Measurements from ENCODE around the gene ERC2. TPM values are rescaled to one million over a fixed set of nuclear protein-coding genes. Genes with fewer than 3 reads are reported as not detected.
A peak's percentile ranks its signal among the peaks of the same experiment; 100 is the strongest.
"Not testable (repeated sequence)": the region's sequence is repeated elsewhere in the genome, so short reads cannot be mapped to it uniquely, and the experiment has no call there.

The ERC2 gene
- 0.16 TPM in 2 replicates for polyA plus RNA-seq (2011; rRNA removed)
- 0.03 and 0.14 TPM in 2 replicates for polyA plus RNA-seq (2012; cell fraction: cytosol; rRNA removed)
- not detected in 2 replicates for polyA plus RNA-seq (2012; cell fraction: nucleus; rRNA removed)
- polyA plus RNA-seq (2017; fragmentation: RNase III; extraction: RNeasy Plus Mini Kit Qiagen cat#74134 plus additional on column Dnase treatment): not detected in 3 replicates
- 0.66 and 1.2 TPM in 2 replicates for polyA minus RNA-seq (2011; rRNA and poly(A)+ RNA removed)

GRCh38 chr3:56468184-56469106 lies at the start of gene ERC2:
TSS of gene ERC2 (minus strand) at chr3:56468467.
- Histone ChIP-seq H3K4me2 (peak within 1 kb of the TSS; percentile 97), H3K9me3 (no peaks in the 10 kb centered on the region), H3K27ac (peak within 1 kb of the TSS in 1 of 2 experiments; percentile 27; a peak in 1 of 6 replicates), H3K4me3 (peak within 1 kb of the TSS; percentile 57), H3K4me1 (peaks cover 4% of the 10 kb centered on the region; the same call in 2 of the 3 replicates)
- 3% methylated on average over 7 of the region's 82 CpGs for WGBS (ENCODE audit: missing lambda C conversion rate)
- POLR2A ChIA-PET: no interaction called here
- FAIRE-seq: no peak
- CTCF ChIA-PET: interaction anchor here (0.6 to 1.3 kb wide), 3 partner anchors 17 to 356 kb away, joined by 3 to 4 read pairs (median 3); no protein-coding TSS in a partner anchor
- TF ChIP-seq MAX (IDR thresholded peaks at IDR 0.05) (no peak), CTCF (IDR thresholded peaks at IDR 0.05) (peak; percentile 22; the same call in 1 of the 3 replicates)
- peak; percentile 79 to 84 for ATAC-seq
- DNase-seq (ENCODE audit: low read depth in 1 of 2, low spot score in 1 of 2): peak; percentile 3 to 6

- ChIA-PET CTCF (no interaction called here), POLR2A (no interaction called here)
- H3K9me3 ChIP-seq: no peaks in the 10 kb centered on the region
- FAIRE-seq (no peak), ATAC-seq (no peak), DNase-seq (ENCODE audit: low read depth in 1 of 2, low spot score in 1 of 2) (no peak)
- no peaks in the 10 kb centered on the region for H3K4me1 ChIP-seq
- no peak overlapping the region for H3K4me3 ChIP-seq
- WGBS (ENCODE audit: missing lambda C conversion rate): 16% methylated on average over 3 of the region's 3 CpGs
- H3K27ac ChIP-seq: no peak overlapping the region
- no peak overlapping the region for H3K4me2 ChIP-seq
- TF ChIP-seq CBX8 (IDR thresholded peaks at IDR 0.05): no peak
- TF ChIP-seq MAFK (IDR thresholded peaks at IDR 0.05; ENCODE audit: partially characterized antibody): peak; percentile 54
Observed at GRCh38 chr3:56502738-56503137, 34.5 kb upstream of the ERC2 start.

- H3K27ac ChIP-seq; ATAC-seq; H3K4me1 ChIP-seq; DNase-seq (ENCODE audit: low read depth in 1 of 2, low spot score in 1 of 2); H3K4me3 ChIP-seq; H3K4me2 ChIP-seq; H3K9me3 ChIP-seq; POLR2A ChIA-PET; FAIRE-seq: not testable (repeated sequence)
- CTCF ChIA-PET: interaction anchor here (2.8 kb wide), 1 partner anchor 157 kb away, joined by 9 read pairs; no protein-coding TSS in a partner anchor
- WGBS (ENCODE audit: missing lambda C conversion rate): 2% methylated on average over 5 of the region's 5 CpGs
Observed at GRCh38 chr3:56496376-56496775, 28.1 kb upstream of the ERC2 start.

GRCh38 chr3:56494679-56495322 lies 26.5 kb upstream of the ERC2 start:
- ChIA-PET CTCF (interaction anchor here (0.6 to 1.9 kb wide), 22 partner anchors 10 to 344 kb away, joined by 3 to 15 read pairs (median 4); no protein-coding TSS in a partner anchor), POLR2A (no interaction called here)
- Histone ChIP-seq H3K27ac (no peak overlapping the region), H3K4me1 (no peaks in the 10 kb centered on the region), H3K9me3 (no peaks in the 10 kb centered on the region), H3K4me2 (no peak overlapping the region), H3K4me3 (no peak overlapping the region)
- FAIRE-seq (no peak), ATAC-seq (peak; percentile 89 to 93), DNase-seq (ENCODE audit: low read depth in 1 of 2, low spot score in 1 of 2) (peak; percentile 62 to 78)
- WGBS (ENCODE audit: missing lambda C conversion rate): 2% methylated on average over 4 of the region's 5 CpGs
- TF ChIP-seq REST (IDR thresholded peaks at IDR 0.05) (peak; percentile 99), SMC3 (IDR thresholded peaks at IDR 0.05) (peak; percentile 62), CHD4 (IDR thresholded peaks at IDR 0.05; ENCODE audit: borderline replicate concordance) (no peak), MYC (IDR thresholded peaks at IDR 0.05; ENCODE audit: borderline replicate concordance, low read length) (no peak), ZNF302 (CRISPR knock-in tag; IDR thresholded peaks at IDR 0.05) (peak; percentile 24; the same call in 1 of the 2 replicates), NPAS2 (CRISPR knock-in tag; IDR thresholded peaks at IDR 0.05; ENCODE audit: borderline replicate concordance) (no peak), HMGXB4 (CRISPR knock-in tag; IDR thresholded peaks at IDR 0.05; ENCODE audit: borderline replicate concordance) (no peak), MAX (IDR thresholded peaks at IDR 0.05) (peak; percentile 42; the same call in 1 of the 2 replicates), RNF2 (IDR thresholded peaks at IDR 0.05; ENCODE audit: borderline replicate concordance, low read depth) (no peak), EHMT2 (IDR thresholded peaks at IDR 0.05; ENCODE audit: low read depth) (peak; percentile 99), HOXB13 (CRISPR knock-in tag; IDR thresholded peaks at IDR 0.05; ENCODE audit: low read depth) (peak; percentile 82), PHF8 (IDR thresholded peaks at IDR 0.05; ENCODE audit: borderline replicate concordance, low read depth) (no peak), HOXB5 (CRISPR knock-in tag; IDR thresholded peaks at IDR 0.05) (peak; percentile 91; the same call in 1 of the 2 replicates)
